ENCODE data around the gene KAZN.

The KAZN gene

GRCh38 chr1:14827870-14828269 lies 229.4 kb downstream of the KAZN start:
- no peaks in the 10 kb centered on the region for H3K36me3 ChIP-seq (ENCODE audit: insufficient read depth, low read length)
- H3K9me3 ChIP-seq (ENCODE audit: insufficient read depth, low read depth, low read length) = no peaks in the 10 kb centered on the region
- H2AFZ ChIP-seq (ENCODE audit: low read length) = no peak overlapping the region
- H3K9me2 ChIP-seq (replicated peaks; ENCODE audit: low read depth, low read length) = no peaks in the 10 kb centered on the region
- H3K9ac ChIP-seq (ENCODE audit: low read depth, low read length, poor library complexity, severe bottlenecking) = no peak overlapping the region
- no peak for TF ChIP-seq CTCF (conservative IDR thresholded peaks at IDR 0.05; ENCODE audit: low read length)
- no peak for TF ChIP-seq EZH2phosphoT487 (IDR thresholded peaks at IDR 0.05; ENCODE audit: borderline replicate concordance)
- no peaks in the 10 kb centered on the region for H3K27me3 ChIP-seq (ENCODE audit: insufficient read depth, low read length, poor library complexity, severe bottlenecking)
- no peak overlapping the region for H3K4me3 ChIP-seq (ENCODE audit: low read length, poor library complexity, severe bottlenecking)
- no peaks in the 10 kb centered on the region for H4K20me1 ChIP-seq (ENCODE audit: insufficient read depth, low read length, poor library complexity, severe bottlenecking)
- H3K79me2 ChIP-seq (ENCODE audit: insufficient read depth, low read length) = no peaks in the 10 kb centered on the region
- no peaks in the 10 kb centered on the region for H3K4me1 ChIP-seq (ENCODE audit: insufficient read depth, low read length, poor library complexity, severe bottlenecking)
- no peaks in the 10 kb centered on the region for H3F3A ChIP-seq (ENCODE audit: low read depth)
- no peak overlapping the region for H3K4me2 ChIP-seq (ENCODE audit: low read depth, low read length, poor library complexity, severe bottlenecking)

- Histone ChIP-seq H3K79me2 (ENCODE audit: insufficient read depth, low read length) (no peaks in the 10 kb centered on the region), H3K36me3 (ENCODE audit: insufficient read depth, low read length) (no peaks in the 10 kb centered on the region), H3K9ac (ENCODE audit: low read depth, low read length, poor library complexity, severe bottlenecking) (no peak overlapping the region), H4K20me1 (ENCODE audit: insufficient read depth, low read length, poor library complexity, severe bottlenecking) (no peaks in the 10 kb centered on the region), H2AFZ (ENCODE audit: low read length) (no peak overlapping the region), H3K4me2 (ENCODE audit: low read depth, low read length, poor library complexity, severe bottlenecking) (no peak overlapping the region), H3K4me3 (ENCODE audit: low read length, poor library complexity, severe bottlenecking) (no peak overlapping the region), H3K4me1 (ENCODE audit: insufficient read depth, low read length, poor library complexity, severe bottlenecking) (no peaks in the 10 kb centered on the region), H3K9me2 (replicated peaks; ENCODE audit: low read depth, low read length) (no peaks in the 10 kb centered on the region), H3K9me3 (ENCODE audit: insufficient read depth, low read depth, low read length) (no peaks in the 10 kb centered on the region), H3F3A (ENCODE audit: low read depth) (no peaks in the 10 kb centered on the region), H3K27me3 (ENCODE audit: insufficient read depth, low read length, poor library complexity, severe bottlenecking) (no peaks in the 10 kb centered on the region)
- TF ChIP-seq CTCF (conservative IDR thresholded peaks at IDR 0.05; ENCODE audit: low read length) = no peak
- no peak for TF ChIP-seq EZH2phosphoT487 (IDR thresholded peaks at IDR 0.05; ENCODE audit: borderline replicate concordance)
Observed at GRCh38 chr1:14828665-14829064, 230.2 kb downstream of the KAZN start.

- Histone ChIP-seq H3K4me1 (ENCODE audit: insufficient read depth, low read length, poor library complexity, severe bottlenecking) (no peaks in the 10 kb centered on the region), H3K9me3 (ENCODE audit: insufficient read depth, low read depth, low read length) (no peaks in the 10 kb centered on the region), H3K4me3 (ENCODE audit: low read length, poor library complexity, severe bottlenecking) (no peak overlapping the region), H3K27me3 (ENCODE audit: insufficient read depth, low read length, poor library complexity, severe bottlenecking) (no peaks in the 10 kb centered on the region), H4K20me1 (ENCODE audit: insufficient read depth, low read length, poor library complexity, severe bottlenecking) (no peaks in the 10 kb centered on the region), H3K4me2 (ENCODE audit: low read depth, low read length, poor library complexity, severe bottlenecking) (no peak overlapping the region), H3K9ac (ENCODE audit: low read depth, low read length, poor library complexity, severe bottlenecking) (no peak overlapping the region), H3K36me3 (ENCODE audit: insufficient read depth, low read length) (no peaks in the 10 kb centered on the region), H3K79me2 (ENCODE audit: insufficient read depth, low read length) (no peaks in the 10 kb centered on the region), H3F3A (ENCODE audit: low read depth) (no peaks in the 10 kb centered on the region), H2AFZ (ENCODE audit: low read length) (no peak overlapping the region), H3K9me2 (replicated peaks; ENCODE audit: low read depth, low read length) (no peaks in the 10 kb centered on the region)
- no peak for TF ChIP-seq CTCF (conservative IDR thresholded peaks at IDR 0.05; ENCODE audit: low read length)
- TF ChIP-seq EZH2phosphoT487 (IDR thresholded peaks at IDR 0.05; ENCODE audit: borderline replicate concordance) = no peak
Observed at GRCh38 chr1:14835725-14836124, 237.2 kb downstream of the KAZN start.
